ENCODE data around the gene MRPS6.

The MRPS6 gene

GRCh38 chr21:34180407-34180806 is 107.0 kb downstream of the MRPS6 start:
- no peak for DNase-seq (ENCODE audit: low read depth, low spot score)

DNA sequence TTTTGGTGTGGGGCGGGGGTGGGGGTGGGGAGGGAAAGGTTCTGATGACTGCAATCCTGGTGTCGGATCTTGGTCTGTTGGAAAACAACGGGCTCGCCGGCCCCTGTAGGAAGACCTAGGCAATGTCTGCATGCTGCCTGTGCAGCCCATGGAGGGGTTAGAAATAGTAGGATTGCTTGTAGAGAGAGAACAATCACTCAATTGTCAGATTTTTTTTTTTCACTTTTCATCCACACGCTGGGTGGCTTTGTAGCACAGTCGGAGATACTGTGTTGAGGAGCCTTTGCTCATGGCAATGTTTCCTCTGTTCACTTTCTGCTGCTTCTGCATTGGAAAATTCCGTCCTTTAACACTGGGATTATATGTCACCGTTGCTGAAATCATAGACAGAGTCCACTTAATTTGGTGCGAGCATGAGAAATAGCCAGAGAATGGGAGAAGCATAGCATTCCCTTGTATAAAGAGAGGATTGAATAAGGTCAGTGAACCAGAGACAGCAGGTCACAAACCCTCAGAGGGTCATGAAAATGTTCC is 107.5 kb downstream of the MRPS6 start:
- no peak for DNase-seq (ENCODE audit: low read depth, low spot score)

DNA sequence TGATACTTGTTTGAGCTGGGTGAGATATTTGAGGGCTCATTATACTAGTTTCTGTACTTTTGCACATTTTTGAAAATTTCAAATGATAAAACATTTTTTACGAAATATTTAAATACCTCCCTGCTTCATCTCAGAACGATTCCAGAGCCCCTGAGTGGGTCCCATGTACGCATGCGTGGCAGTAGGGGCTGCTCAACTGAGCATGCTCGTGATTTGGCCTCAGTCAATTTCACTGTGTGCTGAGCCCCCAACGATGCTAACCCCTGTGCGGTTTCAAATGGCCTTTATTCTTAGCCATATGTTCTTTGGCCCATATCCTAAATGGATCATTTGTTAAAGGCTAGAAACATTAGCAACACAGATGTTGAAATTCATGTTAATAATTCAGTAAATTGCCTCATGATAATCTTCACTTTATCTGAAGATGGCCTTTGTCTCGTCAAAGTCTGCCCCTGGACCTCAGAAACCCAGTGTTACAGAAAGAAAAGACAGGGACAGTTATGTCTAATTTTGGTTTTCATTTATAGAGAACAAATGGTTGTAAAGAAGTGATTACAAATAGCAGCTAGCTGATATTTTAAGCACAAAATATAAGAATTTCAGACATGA is 108.2 kb downstream of the MRPS6 start:
- no peak for DNase-seq (ENCODE audit: low read depth, low spot score)

- DNase-seq (ENCODE audit: low read depth, low spot score) = no peak
These were observed 109.1 kb downstream of the MRPS6 start for GRCh38 chr21:34182436-34182835.

- DNase-seq (ENCODE audit: low read depth, low spot score) = no peak
These were observed 110.1 kb downstream of the MRPS6 start for GRCh38 chr21:34183331-34183928.

DNA sequence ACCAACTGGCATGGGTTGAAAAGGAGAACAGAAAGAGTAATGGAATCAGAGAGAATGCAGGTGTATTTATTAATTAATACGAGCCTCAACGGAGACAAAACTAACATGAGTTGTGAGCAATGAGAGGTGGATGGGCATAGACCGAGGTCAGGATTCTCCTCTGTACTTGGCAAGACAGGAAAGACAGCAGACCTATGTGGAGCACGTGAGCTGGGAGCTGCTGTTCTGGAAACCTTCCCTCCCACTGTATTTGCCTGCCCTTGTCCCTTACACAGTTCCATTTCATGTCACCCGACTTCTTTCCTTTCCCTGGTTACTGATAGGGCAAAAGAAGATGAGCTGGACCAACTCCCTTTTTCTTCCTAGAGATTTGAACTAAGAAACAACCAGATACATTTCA is 110.9 kb downstream of the MRPS6 start:
- DNase-seq (ENCODE audit: low read depth, low spot score) = no peak

DNA sequence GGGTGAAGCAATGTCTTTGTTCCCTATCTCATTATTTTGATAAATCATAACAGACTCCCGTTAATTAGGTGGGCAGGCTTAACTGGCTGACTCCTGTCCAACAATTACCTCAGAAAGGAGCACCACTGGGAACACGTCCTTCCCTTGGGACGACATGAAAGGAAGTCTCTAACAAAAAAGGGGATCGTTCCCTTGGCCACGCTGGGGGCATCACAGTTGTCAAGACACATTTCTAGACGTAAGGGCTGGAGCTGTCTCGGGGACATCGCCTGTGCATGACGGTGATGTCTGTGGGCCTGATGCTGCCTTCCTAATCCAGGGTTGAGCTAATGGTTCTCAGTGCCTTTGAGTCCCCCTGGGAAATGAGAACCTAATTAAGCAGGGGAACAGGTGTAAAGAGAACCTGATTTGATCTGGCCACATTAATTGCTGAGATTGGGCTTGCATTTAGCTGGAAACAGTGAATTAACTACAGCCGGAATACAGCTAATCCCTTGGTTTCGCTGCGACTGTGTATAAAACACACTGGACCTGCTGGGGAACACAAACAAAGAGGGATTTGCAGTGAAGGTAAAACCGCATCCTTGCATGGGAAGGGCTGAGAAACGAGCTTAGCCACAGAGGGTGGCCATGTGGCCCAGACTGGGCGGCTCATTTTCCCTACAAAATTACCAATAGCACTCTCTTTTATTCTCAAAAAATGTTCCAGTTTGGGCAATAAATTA is 111.8 kb downstream of the MRPS6 start:
- no peak for DNase-seq (ENCODE audit: low read depth, low spot score)

- no peak for DNase-seq (ENCODE audit: low read depth, low spot score)
These were observed 112.8 kb downstream of the MRPS6 start for GRCh38 chr21:34186109-34186719.

GRCh38 chr21:34187935-34188334 is 114.6 kb downstream of the MRPS6 start:
- DNase-seq (ENCODE audit: low read depth, low spot score) = no peak

DNA sequence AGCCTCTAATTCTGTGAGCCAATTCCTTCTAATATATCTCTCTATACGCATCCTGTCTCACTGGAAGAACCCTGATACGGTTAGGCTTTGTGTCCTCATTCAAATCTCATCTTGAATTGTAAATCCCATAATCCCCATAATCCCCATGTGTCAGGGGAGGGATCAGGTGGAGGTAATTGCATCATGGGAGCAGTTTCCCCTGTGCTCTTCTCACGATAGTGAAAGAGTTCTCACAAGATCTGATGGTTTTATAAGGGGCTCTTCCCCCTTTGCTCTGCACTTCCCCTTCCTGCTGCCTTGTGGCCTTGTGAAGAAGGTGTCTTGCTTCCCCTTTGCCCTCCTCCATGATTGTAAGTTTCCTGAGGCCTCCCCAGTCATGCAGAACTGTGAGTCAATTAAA is 116.1 kb downstream of the MRPS6 start:
- DNase-seq (ENCODE audit: low read depth, low spot score) = no peak

- DNase-seq (ENCODE audit: low read depth, low spot score) = no peak
These were observed 117.4 kb downstream of the MRPS6 start for GRCh38 chr21:34190576-34191321.

DNA sequence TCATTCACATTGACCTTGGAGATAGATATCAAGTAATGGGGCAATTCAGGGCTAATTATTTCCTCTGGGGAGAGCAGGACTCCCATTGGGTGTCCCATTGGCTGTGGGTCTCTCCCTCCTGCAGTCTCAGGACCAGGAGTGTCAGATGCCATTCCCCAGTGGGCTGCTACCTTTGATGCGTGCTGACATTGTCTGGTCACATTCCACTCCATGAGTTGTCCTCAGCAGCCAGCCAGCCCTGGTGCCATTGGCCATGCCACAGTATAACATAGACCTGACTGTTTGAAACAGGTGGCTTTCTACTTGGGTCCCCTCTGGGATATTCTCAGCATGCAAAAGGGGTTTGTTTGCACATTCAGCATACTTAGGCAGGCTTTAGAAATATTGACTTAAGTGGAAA is 118.5 kb downstream of the MRPS6 start:
- DNase-seq (ENCODE audit: low read depth, low spot score) = no peak
